HepG2 (cell line): Measurements from ENCODE around the gene ZNF276. TPM values are rescaled to one million over a fixed set of nuclear protein-coding genes. Genes with fewer than 3 reads are reported as not detected.

Experiments used
- KAT2B ChIP-seq: fragments of 150-350 bp; IDR thresholded peaks from 2 replicates; pipeline ENCODE4 v1.6.1; 2014; ENCODE audit warnings: low read depth, low read length, borderline replicate concordance
- MIER2 ChIP-seq: IDR thresholded peaks from 2 replicates; pipeline ENCODE4 v1.6.1; 2016; ENCODE audit warnings: missing biosample characterization, missing genetic modification reagents
- SALL1 ChIP-seq: sonication (generic); formaldehyde crosslinking; IDR thresholded peaks from 2 replicates; pipeline ENCODE4 v1.8.0; 2022; ENCODE audit warnings: mild to moderate bottlenecking, missing genetic modification reagents
- SETDB1 ChIP-seq: sonication (generic); formaldehyde crosslinking; IDR thresholded peaks from 2 replicates; pipeline ENCODE4 v1.5.1; 2020; ENCODE audit warnings: missing genetic modification reagents, mild to moderate bottlenecking, borderline replicate concordance
- ZBTB38 ChIP-seq: sonication (generic); formaldehyde crosslinking; IDR thresholded peaks from 2 replicates; pipeline ENCODE4 v1.5.1; 2020; ENCODE audit warnings: mild to moderate bottlenecking, missing genetic modification reagents
- polyA plus RNA-seq, 8 experiments: library from polyadenylated mRNA; depleted of rRNA in 3 of 8; stranded (reverse) in 7 of 8; unstranded in 1 of 8; fragments of >200 nt; fragmentation: Illumina TruSeq in 4 of 8; extraction: Trizol in 4 of 8; gene quantifications; 2 replicates each; pipeline versions ENCODE4 v1.2.1 to v1.2.3, GENCODE V29; 2011 to 2016; ENCODE audit warnings: low read depth in 4 of 8, missing spikeins in 1 of 8, mixed read lengths in 1 of 8; ENCODE audit not compliant: insufficient read depth in 1 of 8
- total RNA-seq, 5 experiments: library from RNA; depleted of rRNA; stranded (reverse); fragments of >200 nt; fragmentation: Illumina TruSeq; extraction: Trizol; gene quantifications; 2 replicates each; pipeline ENCODE4 v1.2.3, GENCODE V29; 2016; ENCODE audit warnings: low read depth in 1 of 5
- TF ChIP-seq, protein P1 (sequence below): sonication (generic); formaldehyde crosslinking; IDR thresholded peaks from 2 replicates; pipeline ENCODE4 v1.8.0; 2022; ENCODE audit warnings: missing genetic modification reagents, low read depth, mild to moderate bottlenecking, borderline replicate concordance
- TF ChIP-seq, protein P2 (sequence below): sonication (generic); formaldehyde crosslinking; IDR thresholded peaks from 2 replicates; pipeline ENCODE4 v1.5.1; 2020; ENCODE audit warnings: mild to moderate bottlenecking, missing genetic modification reagents, moderate library complexity
- TF ChIP-seq, protein P3 (sequence below): sonication (generic); formaldehyde crosslinking; IDR thresholded peaks from 2 replicates; pipeline ENCODE4 v1.4.0; 2020; ENCODE audit warnings: missing genetic modification reagents, borderline replicate concordance

Gene ZNF276
- total and polyA plus RNA-seq, 2 of the 13 experiments (the other 11 are each of a cell fraction or from before 2014, with no cell fraction given): 17.7 to 18.0 TPM

DNA sequence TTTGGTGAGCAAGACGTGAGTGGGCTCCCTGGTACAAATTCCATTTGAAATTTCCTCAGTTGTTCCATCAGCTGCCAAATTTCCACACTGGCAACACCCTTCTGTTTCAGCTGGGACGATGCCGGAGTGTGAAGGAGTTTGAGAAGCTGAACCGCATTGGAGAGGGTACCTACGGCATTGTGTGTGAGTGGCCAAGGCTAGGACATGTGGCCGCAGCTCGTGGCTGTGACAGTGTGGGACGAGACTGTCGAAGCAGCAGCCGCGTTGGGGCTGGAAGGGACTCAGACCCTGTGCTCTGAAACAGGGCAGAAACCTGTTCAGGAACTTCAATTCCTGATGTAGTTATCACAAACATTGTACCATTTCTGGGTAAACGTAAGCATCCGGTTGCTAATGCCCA is 32.2 kb upstream of the ZNF276 start (continued):
- TF ChIP-seq, protein P1, sequence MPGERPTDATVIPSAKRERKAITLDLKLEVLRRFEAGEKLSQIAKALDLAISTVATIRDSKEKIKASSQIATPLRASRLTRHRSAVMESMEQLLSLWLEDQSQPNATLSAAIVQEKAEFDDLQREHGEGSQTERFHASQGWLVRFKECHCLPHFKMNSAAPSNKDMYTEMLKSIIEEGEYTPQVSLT (CRISPR knock-in tag): no peak
- TF ChIP-seq MIER2 (CRISPR knock-in tag) (no peak), ZBTB38 (0 out of 2 replicates have a peak, but pooled peaks have one; percentile 40), SALL1 (CRISPR knock-in tag) (peak; percentile 24; the same call in 1 of the 2 replicates), SETDB1 (no peak), KAT2B (no peak)
- TF ChIP-seq, protein P2, sequence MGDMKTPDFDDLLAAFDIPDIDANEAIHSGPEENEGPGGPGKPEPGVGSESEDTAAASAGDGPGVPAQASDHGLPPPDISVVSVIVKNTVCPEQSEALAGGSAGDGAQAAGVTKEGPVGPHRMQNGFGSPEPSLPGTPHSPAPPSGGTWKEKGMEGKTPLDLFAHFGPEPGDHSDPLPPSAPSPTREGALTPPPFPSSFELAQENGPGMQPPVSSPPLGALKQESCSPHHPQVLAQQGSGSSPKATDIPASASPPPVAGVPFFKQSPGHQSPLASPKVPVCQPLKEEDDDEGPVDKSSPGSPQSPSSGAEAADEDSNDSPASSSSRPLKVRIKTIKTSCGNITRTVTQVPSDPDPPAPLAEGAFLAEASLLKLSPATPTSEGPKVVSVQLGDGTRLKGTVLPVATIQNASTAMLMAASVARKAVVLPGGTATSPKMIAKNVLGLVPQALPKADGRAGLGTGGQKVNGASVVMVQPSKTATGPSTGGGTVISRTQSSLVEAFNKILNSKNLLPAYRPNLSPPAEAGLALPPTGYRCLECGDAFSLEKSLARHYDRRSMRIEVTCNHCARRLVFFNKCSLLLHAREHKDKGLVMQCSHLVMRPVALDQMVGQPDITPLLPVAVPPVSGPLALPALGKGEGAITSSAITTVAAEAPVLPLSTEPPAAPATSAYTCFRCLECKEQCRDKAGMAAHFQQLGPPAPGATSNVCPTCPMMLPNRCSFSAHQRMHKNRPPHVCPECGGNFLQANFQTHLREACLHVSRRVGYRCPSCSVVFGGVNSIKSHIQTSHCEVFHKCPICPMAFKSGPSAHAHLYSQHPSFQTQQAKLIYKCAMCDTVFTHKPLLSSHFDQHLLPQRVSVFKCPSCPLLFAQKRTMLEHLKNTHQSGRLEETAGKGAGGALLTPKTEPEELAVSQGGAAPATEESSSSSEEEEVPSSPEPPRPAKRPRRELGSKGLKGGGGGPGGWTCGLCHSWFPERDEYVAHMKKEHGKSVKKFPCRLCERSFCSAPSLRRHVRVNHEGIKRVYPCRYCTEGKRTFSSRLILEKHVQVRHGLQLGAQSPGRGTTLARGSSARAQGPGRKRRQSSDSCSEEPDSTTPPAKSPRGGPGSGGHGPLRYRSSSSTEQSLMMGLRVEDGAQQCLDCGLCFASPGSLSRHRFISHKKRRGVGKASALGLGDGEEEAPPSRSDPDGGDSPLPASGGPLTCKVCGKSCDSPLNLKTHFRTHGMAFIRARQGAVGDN (CRISPR knock-in tag): peak; percentile 36
- TF ChIP-seq, protein P3, sequence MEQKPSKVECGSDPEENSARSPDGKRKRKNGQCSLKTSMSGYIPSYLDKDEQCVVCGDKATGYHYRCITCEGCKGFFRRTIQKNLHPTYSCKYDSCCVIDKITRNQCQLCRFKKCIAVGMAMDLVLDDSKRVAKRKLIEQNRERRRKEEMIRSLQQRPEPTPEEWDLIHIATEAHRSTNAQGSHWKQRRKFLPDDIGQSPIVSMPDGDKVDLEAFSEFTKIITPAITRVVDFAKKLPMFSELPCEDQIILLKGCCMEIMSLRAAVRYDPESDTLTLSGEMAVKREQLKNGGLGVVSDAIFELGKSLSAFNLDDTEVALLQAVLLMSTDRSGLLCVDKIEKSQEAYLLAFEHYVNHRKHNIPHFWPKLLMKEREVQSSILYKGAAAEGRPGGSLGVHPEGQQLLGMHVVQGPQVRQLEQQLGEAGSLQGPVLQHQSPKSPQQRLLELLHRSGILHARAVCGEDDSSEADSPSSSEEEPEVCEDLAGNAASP (CRISPR knock-in tag): no peak
